IMR-90 (cell line): ENCODE results near the gene CCL27. TPM values are rescaled to one million over a fixed set of nuclear protein-coding genes. Genes with fewer than 3 reads are reported as not detected.

ENCODE experiments used
- ATAC-seq: fragments of 200-7000 bp; cut with Tn5 transposase; 2 replicates; pipeline ENCODE4 v1.9.1; 2020; ENCODE audit warnings: low read depth, mild to moderate bottlenecking, moderate library complexity
- BruUV-seq: library from RNA; stranded (reverse); fragments of 400-500 nt; replicated peaks from 2 replicates; lab custom pipeline; 2021; lab: Mats Ljungman, UMichigan
- CTCF ChIA-PET: fragments of 300-600 bp; formaldehyde crosslinking; extraction: SDS; loops from one replicate; lab custom pipeline; 2021; ENCODE audit warnings: antibody characterized with exemption; lab: Yijun Ruan, JAX
- POLR2A ChIA-PET: fragments of 300-600 bp; sonication (Branson Sonifier 250); formaldehyde crosslinking; loops from one replicate; lab custom pipeline; 2022; ENCODE audit warnings: antibody characterized with exemption; ENCODE audit not compliant: unreplicated experiment; lab: Charles Lee
- DNase-seq: peaks from one replicate; pipeline ENCODE4 v3.0.0; 2013
- H2AFZ ChIP-seq: replicated peaks from 2 replicates; pipeline ENCODE3; 2013; ENCODE audit warnings: low read length, mild to moderate bottlenecking; ENCODE audit not compliant: poor library complexity
- H2AK5ac ChIP-seq: 2 replicates; pipeline ENCODE4 v1.6.1; 2013; ENCODE audit warnings: low read depth, low read length, inconsistent platforms
- H2AK9ac ChIP-seq: replicated peaks from 2 replicates; pipeline ENCODE3; 2013; ENCODE audit warnings: mild to moderate bottlenecking, low read depth, low read length, moderate library complexity; ENCODE audit not compliant: poor library complexity
- H2BK120ac ChIP-seq: 2 replicates; pipeline ENCODE4 v1.6.1; 2013; ENCODE audit warnings: low read depth, low read length, inconsistent platforms
- H2BK15ac ChIP-seq: 3 replicates; pipeline ENCODE4 v1.6.1; 2013; ENCODE audit warnings: low read depth, low read length, inconsistent platforms
- H2BK20ac ChIP-seq: 2 replicates; pipeline ENCODE4 v1.6.1; 2013; ENCODE audit warnings: low read depth, mild to moderate bottlenecking, inconsistent platforms, low read length, moderate library complexity
- H2BK5ac ChIP-seq: 2 replicates; pipeline ENCODE4 v1.6.1; 2013; ENCODE audit warnings: mild to moderate bottlenecking, low read depth, low read length, inconsistent platforms; ENCODE audit not compliant: poor library complexity, severe bottlenecking
- H3K14ac ChIP-seq: replicated peaks from 2 replicates; pipeline ENCODE4 v1.6.1; 2013; ENCODE audit warnings: low read depth, low read length, inconsistent platforms
- H3K18ac ChIP-seq: 2 replicates; pipeline ENCODE4 v1.6.1; 2013; ENCODE audit warnings: low read depth, low read length, control low read depth
- H3K23ac ChIP-seq: 2 replicates; pipeline ENCODE4 v1.6.1; 2013; ENCODE audit warnings: low read depth, low read length, inconsistent platforms
- H3K27ac ChIP-seq: 2 replicates; pipeline ENCODE4 v1.5.1; 2013; ENCODE audit warnings: mild to moderate bottlenecking, control low read depth, low read length; ENCODE audit not compliant: insufficient read depth
- H3K27me3 ChIP-seq: 2 replicates; pipeline ENCODE4 v1.6.1; 2013; ENCODE audit warnings: low read length; ENCODE audit not compliant: control insufficient read depth, insufficient read depth
- H3K36me3 ChIP-seq: 2 replicates; pipeline ENCODE4 v1.6.1; 2013; ENCODE audit warnings: low read length, mixed read lengths; ENCODE audit not compliant: control insufficient read depth, insufficient read depth
- H3K4ac ChIP-seq: 2 replicates; pipeline ENCODE4 v1.6.1; 2013; ENCODE audit warnings: low read depth, low read length, inconsistent platforms
- H3K4me1 ChIP-seq: 2 replicates; pipeline ENCODE4 v1.6.1; 2013; ENCODE audit warnings: low read length, mixed read lengths; ENCODE audit not compliant: control insufficient read depth, insufficient read depth
- H3K4me2 ChIP-seq: 2 replicates; pipeline ENCODE4 v1.6.1; 2013; ENCODE audit warnings: low read depth, mild to moderate bottlenecking, control low read depth, low read length, moderate library complexity
- H3K4me3 ChIP-seq: 2 replicates; pipeline ENCODE4 v1.5.1; 2013; ENCODE audit warnings: low read depth, mild to moderate bottlenecking, control low read depth, low read length, moderate library complexity; ENCODE audit not compliant: insufficient read depth
- H3K56ac ChIP-seq: 2 replicates; pipeline ENCODE4 v1.6.1; 2013; ENCODE audit warnings: low read length, inconsistent platforms; ENCODE audit not compliant: insufficient read depth; ENCODE audit errors: extremely low read depth
- H3K79me1 ChIP-seq, 2 experiments: 2 replicates each; pipeline ENCODE4 v1.6.1; 2013; ENCODE audit warnings: low read length in 2 of 2, inconsistent platforms in 1 of 2, low read depth in 1 of 2
- H3K9ac ChIP-seq: 2 replicates; pipeline ENCODE4 v1.6.1; 2013; ENCODE audit warnings: low read depth, low read length, control low read depth
- H3K9me1 ChIP-seq: 2 replicates; pipeline ENCODE4 v1.6.1; 2013; ENCODE audit warnings: low read length, inconsistent platforms; ENCODE audit not compliant: insufficient read depth
- H3K9me3 ChIP-seq: 2 replicates; pipeline ENCODE4 v1.6.1; 2013; ENCODE audit warnings: low read length; ENCODE audit not compliant: control insufficient read depth, insufficient read depth
- H4K20me1 ChIP-seq: 2 replicates; pipeline ENCODE4 v1.6.1; 2013; ENCODE audit warnings: low read length, inconsistent platforms; ENCODE audit not compliant: insufficient read depth
- H4K5ac ChIP-seq: 2 replicates; pipeline ENCODE4 v1.6.1; 2013; ENCODE audit warnings: mild to moderate bottlenecking, low read depth, low read length, control low read depth
- H4K8ac ChIP-seq, 2 experiments: 2 replicates each; pipeline ENCODE4 v1.6.1; 2013; ENCODE audit warnings: low read depth in 2 of 2, low read length in 2 of 2, control low read depth in 1 of 2, inconsistent platforms in 1 of 2
- H4K91ac ChIP-seq: 2 replicates; pipeline ENCODE4 v1.6.1; 2013; ENCODE audit warnings: low read depth, low read length, inconsistent platforms; ENCODE audit not compliant: insufficient read depth
- BHLHE40 ChIP-seq: fragments of 150-350 bp; IDR thresholded peaks from 2 replicates; pipeline ENCODE4 v1.6.1; 2016; ENCODE audit warnings: mild to moderate bottlenecking, low read depth, low read length
- CTCF ChIP-seq: conservative IDR thresholded peaks from 2 replicates; pipeline ENCODE4 v1.5.1; 2012; ENCODE audit warnings: mild to moderate bottlenecking, low read depth, low read length, improper control_type of control experiment
- ELK1 ChIP-seq: fragments of 150-350 bp; IDR thresholded peaks from 2 replicates; pipeline ENCODE4 v1.6.1; 2016; ENCODE audit warnings: low read depth, mild to moderate bottlenecking, low read length, moderate library complexity, borderline replicate concordance
- FOS ChIP-seq: fragments of 150-350 bp; IDR thresholded peaks from 2 replicates; pipeline ENCODE4 v1.6.1; 2016; ENCODE audit warnings: low read depth, low read length
- MAFK ChIP-seq: IDR thresholded peaks from 2 replicates; pipeline ENCODE4 v1.6.1; 2012; ENCODE audit warnings: low read depth, low read length, improper control_type of control experiment
- MXI1 ChIP-seq: IDR thresholded peaks from 2 replicates; pipeline ENCODE4 v1.6.1; 2012; ENCODE audit warnings: low read depth, mild to moderate bottlenecking, low read length, moderate library complexity, borderline replicate concordance
- NFE2L2 ChIP-seq: fragments of 150-350 bp; IDR thresholded peaks from 2 replicates; pipeline ENCODE4 v1.6.1; 2016; ENCODE audit warnings: low read depth, mild to moderate bottlenecking, low read length
- SMC3 ChIP-seq: fragments of 150-350 bp; IDR thresholded peaks from 2 replicates; pipeline ENCODE4 v1.6.1; 2016; ENCODE audit warnings: low read depth, mild to moderate bottlenecking, antibody characterized with exemption, low read length, moderate library complexity
- WGBS, 2 experiments: methylation state at CpG; one replicate each; pipeline versions ENCODE4 v1.1.5 to v1.1.7; 2013; ENCODE audit warnings: missing lambda C conversion rate in 2 of 2; ENCODE audit not compliant: insufficient read length in 1 of 2; ENCODE audit errors: extremely low coverage in 2 of 2; 5-methylcytosine and 5-hydroxymethylcytosine counted together
- dilution Hi-C: fragments of 300-500 bp; cut with HindIII; formaldehyde crosslinking; loops from one replicate; pipeline ENCODE4 v1.14.3; 2018; ENCODE audit warnings: low sequenced_read_pairs; ENCODE audit not compliant: unreplicated experiment
- in situ Hi-C: fragments of 300-500 bp; cut with MboI; formaldehyde crosslinking; loops from 3 replicates; pipeline ENCODE4 v1.14.3; 2019; ENCODE audit warnings: low sequenced_read_pairs, inconsistent platforms, mixed read lengths
- intact Hi-C: fragments of 100-400 bp; cut with micrococcal nuclease; formaldehyde crosslinking; loops from 2 replicates; pipeline ENCODE4 v1.10.0; 2022
- polyA plus RNA-seq, 3 experiments: library from polyadenylated mRNA; depleted of rRNA; stranded (reverse); fragments of >200 nt; gene quantifications; 2 replicates each; pipeline ENCODE4 v1.2.3, GENCODE V29; 2012; ENCODE audit warnings: low replicate concordance in 1 of 3
- total RNA-seq: library from RNA; depleted of rRNA; stranded (reverse); fragments of >200 nt; gene quantifications from 2 replicates; pipeline ENCODE4 v1.2.3, GENCODE V29; 2012
- TF ChIP-seq, protein P1 (sequence below): fragments of 150-350 bp; IDR thresholded peaks from 2 replicates; pipeline ENCODE4 v1.6.1; 2017; ENCODE audit warnings: mild to moderate bottlenecking, antibody characterized with exemption, low read length, low read depth

The CCL27 gene
- total and polyA plus RNA-seq, 2 of the 4 experiments (the other 2 are of a cell fraction), result 0.18 to 0.26 TPM

DNA sequence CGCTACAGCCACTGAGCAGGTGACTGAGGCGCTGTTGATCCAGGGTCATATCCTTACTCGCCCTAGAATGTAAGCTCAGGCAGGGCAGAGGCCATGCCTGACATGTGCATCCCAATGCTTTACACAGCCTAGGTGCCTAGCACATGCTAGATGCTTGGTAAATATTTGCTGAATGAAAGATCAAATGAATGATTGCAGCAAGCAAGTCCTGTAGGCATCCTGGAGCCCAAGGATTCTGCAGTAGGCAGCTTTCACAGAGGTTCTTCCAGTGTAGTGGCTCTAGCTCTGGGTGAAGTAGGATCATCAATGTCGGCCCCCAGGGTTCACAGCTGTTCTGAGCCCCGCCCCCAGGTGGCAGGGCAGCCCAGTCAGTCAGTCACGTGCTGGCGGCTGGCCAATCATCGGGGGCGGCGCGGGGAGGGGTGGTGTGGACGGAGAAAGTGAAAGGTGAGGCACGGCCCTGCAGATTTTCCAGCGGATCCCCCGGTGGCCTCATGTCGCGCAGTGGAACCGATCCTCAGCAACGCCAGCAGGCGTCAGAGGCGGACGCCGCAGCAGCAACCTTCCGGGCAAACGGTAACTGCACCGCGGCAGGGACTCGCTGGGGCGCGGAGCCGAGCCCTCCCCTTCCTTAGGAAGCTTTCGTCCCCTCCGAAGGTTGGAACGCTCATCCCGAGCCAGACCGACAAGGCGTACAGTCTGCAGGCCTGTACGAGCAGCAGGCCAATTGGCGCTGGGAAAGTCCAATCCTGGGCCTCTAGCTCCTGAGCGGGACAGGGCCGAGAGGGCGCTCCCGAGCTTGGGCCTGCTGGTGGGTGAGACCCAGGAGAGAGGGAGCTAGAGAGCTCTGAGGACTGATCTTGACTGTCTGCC, 16.0 kb downstream of the CCL27 start, which contains the start of gene GALT:
Gene GALT (plus strand): TSS at position 465 of the 873 bp plus-strand sequence. CDS start 30 bp downstream, at position 495.
- WGBS, 2 experiments, result no CpG with 5 or more reads among the region's 43 CpGs
- no peaks in the 10 kb centered on the region for H3K9me3 ChIP-seq
- intact Hi-C loops, result loop anchor here (2.0 kb wide), 1 partner anchor 56 kb away; no protein-coding TSS in a partner anchor
- ATAC-seq (peak; percentile 88), DNase-seq (peak; percentile 77)
- no peaks in the 10 kb centered on the region for H4K20me1 ChIP-seq
- peaks cover 15% of the 10 kb centered on the region for H3K4me1 ChIP-seq
- H3K4me3 ChIP-seq, result peak within 1 kb of the TSS; percentile 76
- H2BK15ac ChIP-seq, result no peak within 1 kb of the TSS
- no peaks in the 10 kb centered on the region for H3K27me3 ChIP-seq
- H2BK20ac ChIP-seq, result 0 out of 2 replicates have a peak within 1 kb of the TSS, but pooled peaks have one; percentile 29
- TF ChIP-seq FOS (0 out of 2 replicates have a peak, but pooled peaks have one; percentile 22), MAFK (no peak), ELK1 (no peak), CTCF (peak; percentile 71), MXI1 (peak; percentile 15; the same call in 1 of the 2 replicates), BHLHE40 (peak; percentile 94), SMC3 (no peak), NFE2L2 (no peak)
- TF ChIP-seq, protein P1, sequence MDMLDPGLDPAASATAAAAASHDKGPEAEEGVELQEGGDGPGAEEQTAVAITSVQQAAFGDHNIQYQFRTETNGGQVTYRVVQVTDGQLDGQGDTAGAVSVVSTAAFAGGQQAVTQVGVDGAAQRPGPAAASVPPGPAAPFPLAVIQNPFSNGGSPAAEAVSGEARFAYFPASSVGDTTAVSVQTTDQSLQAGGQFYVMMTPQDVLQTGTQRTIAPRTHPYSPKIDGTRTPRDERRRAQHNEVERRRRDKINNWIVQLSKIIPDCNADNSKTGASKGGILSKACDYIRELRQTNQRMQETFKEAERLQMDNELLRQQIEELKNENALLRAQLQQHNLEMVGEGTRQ, result peak; percentile 98
- peak within 1 kb of the TSS; percentile 86 for H3K9ac ChIP-seq
- H4K8ac ChIP-seq, result peak within 1 kb of the TSS; percentile 80 to 94
- no TSS peak for BruUV-seq
- ChIA-PET POLR2A (interaction anchor here (1.5 kb wide), 1 partner anchor 9 kb away, joined by 10 read pairs; the partner anchor contains the start of gene SIGMAR1), CTCF (interaction anchor here (0.9 to 1.6 kb wide), 4 partner anchors 8 to 56 kb away, joined by 3 to 6 read pairs (median 4); no protein-coding TSS in a partner anchor)
- H2AK9ac ChIP-seq, result peak within 1 kb of the TSS; percentile 93
- H3K4ac ChIP-seq, result peak within 1 kb of the TSS; percentile 81
- H3K14ac ChIP-seq, result peak within 1 kb of the TSS; percentile 89
- peak within 1 kb of the TSS; percentile 89 for H3K4me2 ChIP-seq
- dilution Hi-C loops, result no loop called here
- in situ Hi-C loops, result no loop called here
- H3K56ac ChIP-seq, result peak within 1 kb of the TSS; percentile 59; the same call in 1 of the 2 replicates
- peaks cover 20% of the 10 kb centered on the region for H3K9me1 ChIP-seq
- peak within 1 kb of the TSS; percentile 62 for H3K18ac ChIP-seq
- peak within 1 kb of the TSS; percentile 82 for H3K27ac ChIP-seq
- H2BK120ac ChIP-seq, result peak within 1 kb of the TSS; percentile 43
- H2BK5ac ChIP-seq, result peak within 1 kb of the TSS; percentile 67
- H2AFZ ChIP-seq, result peak within 1 kb of the TSS; percentile 99
- peak within 1 kb of the TSS; percentile 92 for H2AK5ac ChIP-seq
- peak within 1 kb of the TSS; percentile 37 for H3K23ac ChIP-seq
- peaks cover 15 to 34% of the 10 kb centered on the region in 2 experiments for H3K79me1 ChIP-seq
- H4K5ac ChIP-seq, result peak within 1 kb of the TSS; percentile 93
- peak within 1 kb of the TSS; percentile 74 for H4K91ac ChIP-seq
- peaks cover 16% of the 10 kb centered on the region for H3K36me3 ChIP-seq
